ENCODE data around the gene MIER2.

The MIER2 gene

DNA sequence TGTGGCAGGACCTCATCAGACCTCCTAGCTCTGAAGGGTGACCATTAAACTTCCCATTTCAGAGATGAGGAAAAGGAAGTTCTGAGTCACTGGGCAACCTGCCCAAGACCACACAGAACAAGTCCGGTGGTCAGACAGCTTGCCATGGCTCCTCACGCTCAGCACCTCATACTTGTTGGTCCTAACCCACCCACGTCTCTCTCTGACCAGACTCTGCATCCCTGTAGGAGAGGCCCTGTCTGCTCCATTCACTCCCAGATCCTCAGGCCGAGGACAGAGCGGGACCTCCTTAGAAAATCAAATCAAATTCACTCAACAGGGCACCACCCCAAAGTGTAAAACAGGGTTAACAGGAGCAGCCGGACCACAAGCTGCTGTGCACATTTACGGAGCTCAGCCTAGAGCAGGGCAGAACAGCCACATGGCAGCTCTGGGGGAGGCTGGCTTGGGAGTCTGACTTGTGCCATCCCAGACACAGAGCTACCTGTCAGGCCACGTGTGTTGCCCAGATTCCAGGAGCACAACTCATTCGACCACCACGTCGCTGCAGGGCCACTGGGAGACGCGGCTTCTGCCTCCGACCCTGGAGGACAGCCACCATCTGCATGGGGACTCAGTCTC is 1.7 kb downstream of the MIER2 start:
- TF ChIP-seq, protein P1, sequence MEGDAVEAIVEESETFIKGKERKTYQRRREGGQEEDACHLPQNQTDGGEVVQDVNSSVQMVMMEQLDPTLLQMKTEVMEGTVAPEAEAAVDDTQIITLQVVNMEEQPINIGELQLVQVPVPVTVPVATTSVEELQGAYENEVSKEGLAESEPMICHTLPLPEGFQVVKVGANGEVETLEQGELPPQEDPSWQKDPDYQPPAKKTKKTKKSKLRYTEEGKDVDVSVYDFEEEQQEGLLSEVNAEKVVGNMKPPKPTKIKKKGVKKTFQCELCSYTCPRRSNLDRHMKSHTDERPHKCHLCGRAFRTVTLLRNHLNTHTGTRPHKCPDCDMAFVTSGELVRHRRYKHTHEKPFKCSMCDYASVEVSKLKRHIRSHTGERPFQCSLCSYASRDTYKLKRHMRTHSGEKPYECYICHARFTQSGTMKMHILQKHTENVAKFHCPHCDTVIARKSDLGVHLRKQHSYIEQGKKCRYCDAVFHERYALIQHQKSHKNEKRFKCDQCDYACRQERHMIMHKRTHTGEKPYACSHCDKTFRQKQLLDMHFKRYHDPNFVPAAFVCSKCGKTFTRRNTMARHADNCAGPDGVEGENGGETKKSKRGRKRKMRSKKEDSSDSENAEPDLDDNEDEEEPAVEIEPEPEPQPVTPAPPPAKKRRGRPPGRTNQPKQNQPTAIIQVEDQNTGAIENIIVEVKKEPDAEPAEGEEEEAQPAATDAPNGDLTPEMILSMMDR (IDR thresholded peaks at IDR 0.05; ENCODE audit: insufficient read depth, low read depth, low read length, missing control alignments), result no peak
- DNase-seq (ENCODE audit: low read depth), result no peak
- no peak overlapping the region for H3K4me3 ChIP-seq (ENCODE audit: low read depth, low read length)

DNA sequence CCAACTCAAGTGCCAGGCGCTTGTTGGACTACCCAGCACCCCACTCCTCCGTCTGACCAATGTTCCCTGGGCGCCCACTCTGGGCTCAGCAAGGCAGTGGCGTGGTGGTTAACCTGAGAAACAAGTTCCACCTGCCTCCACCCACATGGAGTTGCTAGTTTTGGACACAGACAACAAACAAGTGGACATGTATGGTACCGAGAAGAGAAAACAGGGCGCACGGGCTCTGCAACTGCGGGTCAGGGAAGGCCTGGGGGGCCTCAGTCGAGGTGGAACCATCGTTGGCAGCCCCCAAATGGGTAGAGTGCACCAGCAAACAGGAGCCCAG is 2.5 kb downstream of the MIER2 start:
- no peak overlapping the region for H3K4me3 ChIP-seq (ENCODE audit: low read depth, low read length)
- TF ChIP-seq, protein P1 (IDR thresholded peaks at IDR 0.05; ENCODE audit: insufficient read depth, low read depth, low read length, missing control alignments), result no peak
- DNase-seq (ENCODE audit: low read depth), result no peak

DNA sequence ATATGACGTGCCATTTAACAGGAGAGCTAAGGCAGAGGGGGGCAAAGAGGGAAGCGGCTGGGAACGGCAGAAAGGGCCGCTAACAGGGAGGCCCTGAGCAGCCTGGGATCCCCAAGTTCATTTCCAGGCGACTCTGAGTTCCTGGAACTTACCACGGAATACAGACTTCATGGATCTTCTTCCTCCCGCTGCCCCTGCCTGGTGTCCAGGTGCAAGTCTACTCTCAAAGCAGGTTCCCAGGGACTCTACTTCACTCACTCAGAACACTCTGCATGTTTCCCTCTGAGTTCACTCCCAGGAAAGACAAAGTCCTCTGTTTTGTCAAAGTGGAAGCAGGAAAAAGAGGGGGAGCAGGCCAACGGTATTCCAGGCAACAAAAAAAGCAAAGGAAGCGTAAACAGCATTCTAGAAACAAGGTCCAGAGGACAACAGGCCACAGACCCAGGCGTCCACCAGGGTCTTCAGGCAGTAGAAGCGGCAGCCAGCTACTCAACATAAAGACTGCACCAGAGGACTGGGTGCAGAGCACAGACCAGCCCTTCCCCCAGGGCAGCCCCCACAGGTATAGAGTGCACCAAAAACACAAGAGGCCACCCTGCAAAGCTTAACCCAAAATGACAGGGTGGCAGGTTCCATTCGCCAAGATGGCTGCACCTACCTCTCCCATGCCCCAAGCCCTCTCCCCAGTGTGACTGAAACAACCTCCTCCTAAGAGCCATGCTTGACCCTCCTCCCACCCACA is 3.0 kb downstream of the MIER2 start:
- DNase-seq (ENCODE audit: low read depth), result no peak
- TF ChIP-seq, protein P1 (IDR thresholded peaks at IDR 0.05; ENCODE audit: insufficient read depth, low read depth, low read length, missing control alignments), result no peak
- H3K4me3 ChIP-seq (ENCODE audit: low read depth, low read length), result no peak overlapping the region

DNA sequence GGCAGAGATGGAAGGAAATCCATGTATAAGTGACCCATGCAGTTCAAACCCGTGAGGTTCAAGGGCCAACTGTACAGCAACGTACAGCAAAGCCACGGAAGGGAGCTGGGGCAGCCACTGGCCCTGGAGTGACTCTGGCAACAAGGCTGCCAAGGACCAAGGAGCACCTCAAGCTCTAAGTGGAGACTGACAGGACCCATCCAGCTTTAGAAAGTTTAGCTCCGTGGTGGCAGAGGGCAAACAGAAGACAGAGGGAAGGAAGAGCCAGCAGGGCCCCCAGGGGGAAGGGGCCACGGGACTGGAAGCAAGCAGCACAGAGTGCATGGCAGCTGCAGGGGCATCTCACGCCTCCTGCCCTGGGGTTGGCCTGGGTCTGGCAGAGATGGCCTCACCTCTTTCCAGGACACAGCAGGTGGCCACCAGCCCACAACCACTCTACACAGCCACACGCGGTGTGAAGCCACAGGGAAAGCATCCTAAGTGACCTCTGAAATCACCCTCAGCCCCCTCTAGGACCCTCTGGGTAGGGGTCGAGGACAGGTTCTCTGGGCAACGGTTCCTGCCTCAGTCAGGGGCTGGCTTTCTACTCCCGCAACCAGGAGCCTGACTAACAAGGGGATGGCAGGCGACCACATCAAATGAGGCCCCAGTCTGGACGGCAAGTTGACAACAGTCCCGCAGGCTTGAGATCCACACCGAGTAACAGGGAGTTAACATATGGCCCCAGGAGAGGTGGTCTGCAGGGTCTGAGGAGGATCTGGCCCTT is 3.8 kb downstream of the MIER2 start:
- DNase-seq (ENCODE audit: low read depth), result no peak
- TF ChIP-seq, protein P1 (IDR thresholded peaks at IDR 0.05; ENCODE audit: insufficient read depth, low read depth, low read length, missing control alignments), result no peak
- no peak overlapping the region for H3K4me3 ChIP-seq (ENCODE audit: low read depth, low read length)

DNA sequence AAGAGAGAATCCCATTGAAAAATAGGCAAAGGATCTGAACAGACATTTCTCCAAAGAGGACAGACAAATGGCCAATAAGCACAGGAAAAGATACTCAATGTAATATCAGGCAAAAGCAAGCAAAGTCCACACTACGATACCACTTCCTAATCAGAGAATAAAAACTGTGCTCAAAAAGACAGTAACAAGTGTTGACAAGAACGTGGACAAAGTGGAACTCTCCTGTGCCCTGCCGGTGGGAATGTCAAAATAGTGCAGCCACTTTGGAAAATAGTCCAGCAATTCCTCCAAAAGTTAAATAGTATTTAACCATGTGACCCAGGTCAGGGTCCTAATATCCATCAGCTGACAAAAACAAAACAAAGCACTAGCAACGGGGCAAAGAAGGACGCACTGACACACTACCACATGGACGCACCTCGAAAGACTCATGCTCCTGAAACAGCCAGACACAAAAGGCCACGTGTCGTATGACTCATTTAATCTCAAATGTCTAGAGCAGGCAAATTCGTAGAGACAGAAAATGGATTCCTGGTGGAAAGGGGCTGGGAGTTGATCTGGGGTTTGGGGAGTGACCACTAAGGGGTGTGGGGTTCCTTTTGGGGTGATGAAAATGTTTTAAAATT is 5.2 kb downstream of the MIER2 start:
- no peak for DNase-seq (ENCODE audit: low read depth)
- TF ChIP-seq, protein P1 (IDR thresholded peaks at IDR 0.05; ENCODE audit: insufficient read depth, low read depth, low read length, missing control alignments), result no peak
- no peak overlapping the region for H3K4me3 ChIP-seq (ENCODE audit: low read depth, low read length)

DNA sequence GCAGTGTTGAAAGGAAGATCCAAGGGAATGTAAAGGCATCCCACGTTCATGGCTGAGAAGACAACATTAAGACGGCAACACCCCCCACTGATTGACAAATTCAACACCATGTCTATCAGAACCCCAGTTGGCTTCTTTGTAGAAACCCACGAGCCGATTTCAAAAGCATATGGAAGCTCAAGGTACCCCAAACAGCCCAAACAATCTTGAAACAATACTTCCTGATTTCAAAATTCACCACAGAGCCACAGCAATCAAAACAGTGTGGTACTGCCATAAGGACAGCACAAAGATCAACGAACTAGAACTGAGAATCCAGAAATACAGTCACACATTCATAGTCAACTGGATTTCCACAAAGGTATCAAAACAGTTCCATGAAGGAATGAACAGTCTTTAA is 6.2 kb downstream of the MIER2 start:
- H3K4me3 ChIP-seq (ENCODE audit: low read depth, low read length), result no peak overlapping the region
- TF ChIP-seq, protein P1 (IDR thresholded peaks at IDR 0.05; ENCODE audit: insufficient read depth, low read depth, low read length, missing control alignments), result no peak
- no peak for DNase-seq (ENCODE audit: low read depth)
